HG03457 (cell line): ENCODE measurements around the gene ZNF687.

Experiments used
- ATAC-seq: cut with Tn5 transposase; IDR thresholded peaks from one replicate; pipeline ENCODE4 v1.9.1; 2021; ENCODE audit warnings: moderate number of reproducible peaks; ENCODE audit not compliant: unreplicated experiment

ZNF687 gene, protein sequence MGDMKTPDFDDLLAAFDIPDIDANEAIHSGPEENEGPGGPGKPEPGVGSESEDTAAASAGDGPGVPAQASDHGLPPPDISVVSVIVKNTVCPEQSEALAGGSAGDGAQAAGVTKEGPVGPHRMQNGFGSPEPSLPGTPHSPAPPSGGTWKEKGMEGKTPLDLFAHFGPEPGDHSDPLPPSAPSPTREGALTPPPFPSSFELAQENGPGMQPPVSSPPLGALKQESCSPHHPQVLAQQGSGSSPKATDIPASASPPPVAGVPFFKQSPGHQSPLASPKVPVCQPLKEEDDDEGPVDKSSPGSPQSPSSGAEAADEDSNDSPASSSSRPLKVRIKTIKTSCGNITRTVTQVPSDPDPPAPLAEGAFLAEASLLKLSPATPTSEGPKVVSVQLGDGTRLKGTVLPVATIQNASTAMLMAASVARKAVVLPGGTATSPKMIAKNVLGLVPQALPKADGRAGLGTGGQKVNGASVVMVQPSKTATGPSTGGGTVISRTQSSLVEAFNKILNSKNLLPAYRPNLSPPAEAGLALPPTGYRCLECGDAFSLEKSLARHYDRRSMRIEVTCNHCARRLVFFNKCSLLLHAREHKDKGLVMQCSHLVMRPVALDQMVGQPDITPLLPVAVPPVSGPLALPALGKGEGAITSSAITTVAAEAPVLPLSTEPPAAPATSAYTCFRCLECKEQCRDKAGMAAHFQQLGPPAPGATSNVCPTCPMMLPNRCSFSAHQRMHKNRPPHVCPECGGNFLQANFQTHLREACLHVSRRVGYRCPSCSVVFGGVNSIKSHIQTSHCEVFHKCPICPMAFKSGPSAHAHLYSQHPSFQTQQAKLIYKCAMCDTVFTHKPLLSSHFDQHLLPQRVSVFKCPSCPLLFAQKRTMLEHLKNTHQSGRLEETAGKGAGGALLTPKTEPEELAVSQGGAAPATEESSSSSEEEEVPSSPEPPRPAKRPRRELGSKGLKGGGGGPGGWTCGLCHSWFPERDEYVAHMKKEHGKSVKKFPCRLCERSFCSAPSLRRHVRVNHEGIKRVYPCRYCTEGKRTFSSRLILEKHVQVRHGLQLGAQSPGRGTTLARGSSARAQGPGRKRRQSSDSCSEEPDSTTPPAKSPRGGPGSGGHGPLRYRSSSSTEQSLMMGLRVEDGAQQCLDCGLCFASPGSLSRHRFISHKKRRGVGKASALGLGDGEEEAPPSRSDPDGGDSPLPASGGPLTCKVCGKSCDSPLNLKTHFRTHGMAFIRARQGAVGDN

DNA sequence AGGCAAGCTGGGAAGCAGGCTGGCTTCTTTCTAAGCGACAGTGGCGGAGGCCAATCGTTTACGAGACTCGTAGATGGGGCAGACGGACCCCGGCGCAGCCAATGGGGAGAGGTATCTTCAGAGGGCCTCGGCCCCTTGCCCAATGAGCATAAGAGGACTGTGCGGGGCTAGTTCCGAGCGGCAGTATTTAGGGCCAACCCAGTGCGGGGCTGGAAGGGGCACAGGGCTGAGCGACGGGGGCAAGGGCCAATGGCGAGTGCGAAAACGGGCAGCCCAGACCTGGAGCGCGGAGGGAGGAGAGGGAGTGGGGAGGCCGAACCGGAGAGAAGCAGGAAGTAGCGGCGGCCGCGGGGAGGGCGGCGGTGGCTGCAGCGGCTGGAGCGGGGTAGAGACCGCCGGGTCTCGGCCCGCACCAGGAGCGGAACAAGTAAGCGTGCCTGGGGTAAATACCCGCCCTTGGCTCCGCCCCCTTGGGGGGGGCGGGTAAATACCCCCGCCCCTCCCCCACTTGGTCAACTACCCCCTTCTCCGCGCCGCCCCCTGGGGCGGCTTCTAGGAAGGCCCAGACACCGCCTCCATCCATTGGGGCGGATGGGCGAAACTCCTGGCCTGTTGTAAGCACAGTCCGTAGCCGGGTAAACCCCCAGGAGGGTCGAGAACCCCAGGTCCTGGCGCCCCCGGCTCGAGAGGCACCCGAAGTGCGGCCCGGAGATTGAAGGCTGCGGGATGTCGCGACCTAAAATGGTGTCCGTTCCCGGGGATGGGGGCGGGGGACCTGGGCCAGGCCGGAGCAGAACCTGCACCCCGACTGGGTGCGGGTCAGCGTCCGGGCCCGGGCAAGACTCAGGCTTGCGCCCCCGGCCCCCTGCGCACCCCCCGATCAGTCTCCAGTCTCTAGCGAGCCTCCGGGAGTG is at the start of gene ZNF687:
Gene ZNF687 (plus strand): TSS at position 331 of the 914 bp plus-strand sequence. CDS start 3,993 bp downstream, outside the sequence.
- ATAC-seq, result peak; percentile 80

DNA sequence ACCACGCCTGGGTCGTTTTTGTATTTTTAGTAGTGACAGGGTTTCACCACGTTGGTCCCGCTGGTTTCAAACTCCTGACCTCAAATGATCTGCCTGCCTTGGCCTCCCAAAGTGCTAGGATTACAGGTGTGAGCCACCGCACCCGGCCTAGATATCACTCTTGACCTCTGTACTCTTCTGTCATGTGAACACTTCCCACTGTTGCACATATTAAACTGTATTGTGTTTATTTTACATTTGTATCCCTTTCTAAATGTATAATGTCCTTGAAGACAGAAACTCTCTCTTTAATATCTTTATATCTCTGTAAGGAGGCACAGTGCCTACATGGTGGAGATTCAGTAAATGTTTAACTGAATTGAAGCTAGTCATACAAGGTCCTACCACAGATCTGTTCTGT is 46.9 kb upstream of the ZNF687 start:
- ATAC-seq, result no peak

DNA sequence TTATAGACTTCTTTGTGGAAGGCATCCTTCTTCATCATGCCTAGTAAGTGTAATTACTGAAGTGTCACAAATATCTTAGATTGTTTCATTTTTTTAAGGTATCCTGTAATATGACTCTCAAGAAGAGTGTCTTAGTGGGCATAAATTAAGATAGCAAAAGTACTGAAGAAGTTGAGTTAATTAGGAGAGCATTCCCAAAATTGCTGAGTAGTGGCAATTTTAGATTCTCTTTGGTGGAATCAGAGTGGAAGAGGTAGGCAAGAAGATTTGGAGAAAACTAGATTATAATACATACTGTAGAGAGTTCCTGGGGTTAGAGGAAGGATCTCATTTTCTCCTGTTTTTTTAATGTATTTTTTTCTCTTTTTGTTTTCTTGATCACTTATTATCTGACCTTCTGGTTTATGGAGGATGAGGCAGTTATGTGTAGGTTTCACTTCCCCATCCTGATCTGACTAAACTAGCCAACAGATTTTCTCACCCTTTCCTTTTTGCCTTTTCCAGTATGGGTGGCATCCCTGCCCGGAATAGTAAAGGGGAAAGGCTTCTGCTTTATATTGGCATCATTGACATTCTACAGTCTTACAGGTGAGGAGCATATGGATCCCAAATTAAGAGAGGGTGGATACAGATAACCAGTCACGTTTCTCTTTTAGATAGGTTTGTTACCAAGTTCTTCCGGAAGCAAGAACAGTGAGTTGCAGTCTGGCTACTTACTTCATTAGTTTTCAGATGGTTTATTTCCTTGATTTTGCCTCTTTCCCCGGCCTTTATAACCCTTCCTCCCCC is 44.2 kb upstream of the ZNF687 start:
- ATAC-seq, result no peak

DNA sequence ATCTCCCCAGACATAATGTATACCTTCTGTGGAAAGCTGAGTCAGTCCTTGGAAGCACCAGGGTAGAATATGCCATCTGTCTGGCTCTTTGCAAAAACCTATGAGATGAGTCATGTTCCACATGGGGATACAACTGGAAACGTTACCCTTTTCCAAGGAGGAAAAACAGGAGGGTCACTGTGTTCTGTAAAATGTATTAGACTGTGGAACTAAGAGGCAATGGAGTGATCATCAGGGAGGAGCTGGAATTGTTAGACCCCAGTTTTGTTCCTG is 43.7 kb upstream of the ZNF687 start:
- no peak for ATAC-seq

- no peak for ATAC-seq
Observed at GRCh38 chr1:151242442-151242841, 39.7 kb upstream of the ZNF687 start.

DNA sequence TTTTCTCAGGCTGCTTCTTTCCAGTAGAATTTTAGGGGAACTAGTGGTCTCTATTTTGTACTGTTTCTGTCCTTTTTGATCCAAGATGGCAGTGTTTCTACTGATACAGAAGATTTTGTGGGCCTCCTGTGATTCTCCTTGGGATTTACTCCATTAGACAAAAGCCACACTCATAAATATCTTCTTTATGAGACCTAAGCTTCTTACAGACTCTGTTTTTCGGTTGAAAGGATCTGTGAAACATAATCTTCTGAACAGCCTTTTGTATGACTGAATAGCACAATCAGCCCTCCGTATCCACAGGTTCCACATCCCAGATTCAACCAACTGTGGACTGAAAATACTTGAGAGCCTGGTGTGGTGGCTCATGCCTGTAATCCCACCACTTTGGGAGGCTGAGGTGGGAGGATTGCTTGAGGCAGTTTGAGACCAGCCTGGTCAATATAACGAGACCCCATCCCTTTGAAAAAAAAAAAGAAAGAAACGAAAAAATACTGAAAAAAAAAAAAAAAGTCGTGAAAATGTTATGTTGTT is 38.3 kb upstream of the ZNF687 start:
- no peak for ATAC-seq

GRCh38 chr1:151246786-151247185 is 35.3 kb upstream of the ZNF687 start:
- no peak for ATAC-seq

DNA sequence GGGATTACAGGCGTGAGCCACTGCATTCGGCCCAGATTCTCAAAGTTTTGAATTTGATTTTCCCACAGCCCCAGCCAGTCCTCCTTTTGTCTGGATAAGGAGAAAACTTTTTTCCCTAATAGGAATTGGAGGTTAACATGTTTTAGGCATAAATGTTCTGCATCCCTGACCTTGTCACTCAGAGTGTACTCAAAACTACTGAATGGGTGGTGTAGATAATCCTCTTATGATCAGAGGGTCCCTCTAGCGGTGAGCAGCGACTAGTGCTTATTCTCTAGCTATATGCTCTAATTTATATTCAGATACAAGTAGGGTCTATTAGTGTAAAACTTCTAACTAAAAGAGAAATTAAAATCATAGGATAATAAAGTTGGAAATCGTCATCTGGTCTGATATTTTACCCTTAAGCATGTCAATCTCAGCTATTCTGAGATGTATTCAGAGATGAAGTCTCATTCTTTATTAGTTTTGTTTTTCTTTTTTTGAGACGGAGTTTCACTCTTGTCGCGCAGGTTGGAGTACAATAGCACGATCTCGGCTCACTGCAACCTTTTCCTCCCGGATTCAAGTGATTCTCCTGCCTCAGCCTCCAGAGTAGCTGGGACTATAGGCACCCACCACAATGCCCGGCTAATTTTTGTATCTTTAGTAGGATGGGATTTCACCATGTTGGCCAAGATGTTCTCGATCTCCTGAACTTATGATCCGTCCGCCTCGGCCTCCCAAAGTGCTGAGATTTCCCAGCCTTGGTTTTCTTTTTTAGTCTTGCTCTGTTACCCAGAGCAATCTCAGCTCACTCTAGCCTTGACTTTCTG is 30.2 kb upstream of the ZNF687 start:
- ATAC-seq, result no peak

DNA sequence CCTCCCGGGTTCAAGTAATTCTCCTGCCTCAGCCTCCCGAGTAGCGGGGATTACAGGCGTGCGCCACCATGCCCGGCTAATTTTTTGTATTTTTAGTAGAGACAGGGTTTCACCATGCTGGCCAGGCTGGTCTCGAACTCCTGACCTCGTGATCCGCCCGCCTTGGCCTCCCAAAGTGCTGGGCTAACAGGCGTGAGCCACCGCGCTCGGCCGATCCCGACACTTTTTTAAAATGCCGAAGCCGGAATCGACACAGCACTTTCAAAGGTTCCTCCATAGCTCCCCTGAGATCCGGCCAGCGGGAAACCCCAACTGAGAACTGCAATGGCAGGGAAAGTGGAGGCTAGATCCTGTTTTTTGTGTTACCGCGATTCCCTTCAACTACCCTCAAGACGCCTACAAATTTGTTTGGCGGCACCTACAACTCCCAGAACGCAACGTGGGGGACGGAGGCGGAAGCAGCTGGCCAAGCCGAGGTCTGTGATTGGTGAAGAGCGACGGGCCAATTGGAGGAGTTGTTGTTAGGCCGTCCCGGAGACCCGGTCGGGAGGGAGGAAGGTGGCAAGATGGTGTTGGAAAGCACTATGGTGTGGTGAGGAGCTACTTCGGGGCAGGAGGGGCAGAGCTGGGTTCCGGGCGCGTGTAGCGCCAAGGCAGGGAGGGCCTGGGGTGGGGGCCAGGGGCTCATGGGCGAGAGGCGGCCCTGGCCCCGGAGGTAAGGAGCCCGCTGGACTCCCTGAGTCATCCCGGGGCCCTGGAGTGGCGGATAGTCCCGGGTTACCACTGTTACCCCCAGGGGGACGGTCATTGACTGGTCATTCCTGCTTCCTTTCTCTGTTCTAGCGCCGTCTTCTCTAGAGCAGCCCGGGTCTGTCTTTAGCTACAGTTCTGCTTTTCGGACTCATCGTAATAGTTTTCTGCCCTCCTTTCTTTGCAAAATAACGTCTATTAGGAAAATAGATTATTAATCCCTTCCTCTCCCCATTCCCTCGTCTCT is 27.6 kb upstream of the ZNF687 start, which contains the start of gene PSMD4:
Gene PSMD4 (plus strand): TSS at position 518 of the 997 bp plus-strand sequence. CDS start 49 bp downstream, at position 567.
- ATAC-seq, result peak; percentile 72

GRCh38 chr1:151255381-151255780 is 26.7 kb upstream of the ZNF687 start:
- no peak for ATAC-seq

DNA sequence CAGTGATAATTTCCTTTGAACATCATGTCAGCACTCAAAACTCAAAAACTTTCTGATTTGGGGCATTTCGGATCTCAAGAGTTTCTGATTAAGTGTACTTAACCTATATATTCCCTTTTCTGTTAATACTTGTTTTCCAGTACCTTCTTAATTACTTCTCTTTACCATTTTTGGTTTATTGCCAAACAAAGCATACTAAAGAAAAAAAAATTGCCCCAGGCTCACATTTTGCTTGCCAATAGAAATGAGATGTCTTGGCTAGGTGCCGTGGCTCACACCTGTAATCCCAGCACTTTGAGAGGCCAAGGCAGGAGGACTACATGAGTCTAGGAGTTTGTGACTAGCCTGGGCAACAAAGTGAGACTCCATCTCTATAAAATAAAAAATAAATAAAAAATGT is 22.7 kb upstream of the ZNF687 start:
- ATAC-seq, result no peak

- no peak for ATAC-seq
Observed at GRCh38 chr1:151265446-151266236, 16.5 kb upstream of the ZNF687 start.

- ATAC-seq, result no peak
Observed at GRCh38 chr1:151266315-151266714, 15.8 kb upstream of the ZNF687 start.

GRCh38 chr1:151266821-151267220 is 15.3 kb upstream of the ZNF687 start:
- ATAC-seq, result no peak

GRCh38 chr1:151267760-151268159 is 14.3 kb upstream of the ZNF687 start:
- no peak for ATAC-seq

DNA sequence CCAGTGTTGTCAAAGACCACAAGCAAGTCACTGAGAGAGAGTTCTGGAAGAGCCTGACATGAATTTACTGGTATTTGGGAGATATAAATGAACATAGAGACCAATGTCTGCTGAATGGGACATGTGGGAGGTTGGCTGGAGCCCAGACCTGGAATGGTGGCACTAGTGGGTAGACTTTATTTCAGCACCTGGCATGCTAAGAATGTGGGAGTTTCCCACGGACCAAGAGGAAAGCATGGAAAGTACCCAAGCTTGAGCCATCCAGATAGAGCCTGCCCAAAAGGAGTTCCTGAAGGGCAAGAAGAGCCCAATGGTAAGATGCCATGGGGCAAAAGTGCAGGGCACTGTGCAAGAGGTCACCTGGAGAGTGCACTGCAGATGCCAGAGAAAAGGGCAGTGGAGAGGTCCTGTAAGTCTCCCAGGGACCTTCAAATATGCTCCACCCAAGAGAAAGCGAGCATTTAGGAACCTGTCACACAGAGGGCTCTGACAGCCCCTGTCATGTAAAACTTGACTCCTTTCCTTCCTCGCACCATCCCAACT is 8.1 kb upstream of the ZNF687 start:
- ATAC-seq, result no peak
